Measurements from ENCODE around the gene ENOSF1. TPM values are rescaled to one million over a fixed set of nuclear protein-coding genes. Genes with fewer than 3 reads are reported as not detected.

ENOSF1 gene
- total and polyA plus RNA-seq, 3 donors from 2014 or later, result 29.2 to 119 (median 88.5) TPM

DNA sequence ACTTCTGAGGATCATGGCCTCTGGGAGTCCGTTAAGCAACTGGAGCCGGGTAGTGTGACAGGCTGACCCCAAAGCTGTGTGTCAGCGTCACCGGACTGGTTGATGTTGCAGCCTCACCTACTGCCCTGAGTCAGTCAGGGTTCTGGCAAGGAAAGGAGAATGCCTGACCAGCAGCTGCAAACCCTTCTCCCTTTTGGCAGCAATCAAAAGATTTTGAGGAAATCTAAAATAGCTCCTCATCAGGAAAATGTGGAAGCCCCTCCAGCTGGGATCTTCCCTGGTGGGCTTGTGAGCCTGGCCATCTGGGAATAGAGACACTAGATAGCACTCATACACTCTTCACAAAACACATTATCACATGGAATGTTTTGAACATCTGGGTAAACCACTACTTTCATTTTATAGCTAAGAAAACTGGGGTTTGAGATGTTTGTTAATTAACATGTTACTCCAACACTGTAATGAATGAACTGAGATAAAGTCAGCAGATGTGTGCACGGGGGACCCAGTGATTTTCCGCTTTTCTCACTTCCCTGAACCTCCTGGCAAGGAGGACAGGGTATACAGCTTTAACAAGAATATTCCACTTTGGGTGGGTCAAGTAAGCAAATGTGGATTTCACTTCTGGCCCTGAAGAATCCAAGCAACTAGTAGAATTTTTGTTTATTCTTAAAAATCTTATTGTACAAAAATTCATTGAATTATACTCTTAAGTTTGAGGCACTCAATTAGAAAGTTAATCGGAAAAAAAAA is 91.0 kb downstream of the ENOSF1 start:
- 51 to 55% methylated on average over 7 of the region's 7 CpGs for WGBS, 2 donors
- H3K4me1 ChIP-seq, result no peaks in the 10 kb centered on the region
- no peaks in the 10 kb centered on the region for H3K27me3 ChIP-seq
- H3K9me3 ChIP-seq, result no peaks in the 10 kb centered on the region
- DNase-seq, result no peak
- no peaks in the 10 kb centered on the region for H3K36me3 ChIP-seq (ENCODE audit: low read depth, missing control alignments)
- H3K4me3 ChIP-seq, result no peak overlapping the region
- TF ChIP-seq POLR2A (IDR thresholded peaks at IDR 0.05), result no peak
- no peak overlapping the region for H3K27ac ChIP-seq
- intact Hi-C loops (cut with DNase I; ENCODE audit: low total_unique reads), result loop anchor here (10.0 kb wide), 2 partner anchors 113 to 213 kb away; no protein-coding TSS in a partner anchor

Other genes with a start within 250 kb of the ENOSF1 start
- 1 to 10 TPM; 4.5 to 8.1 TPM for gene COLEC12, start 211.9 kb downstream of the ENOSF1 start, total RNA-seq
- gene COLEC12, start 211.9 kb downstream of the ENOSF1 start, polyA plus RNA-seq (ENCODE audit: insufficient read depth, low read depth, low replicate concordance), result 10.4 TPM
- gene CETN1, start 132.2 kb downstream of the ENOSF1 start, total RNA-seq, result 10 to 100 TPM; 53.3 to 70.5 TPM
- 289 TPM for gene CETN1, start 132.2 kb downstream of the ENOSF1 start, polyA plus RNA-seq (ENCODE audit: insufficient read depth, low read depth, low replicate concordance)
- gene CLUL1, start 115.6 kb downstream of the ENOSF1 start, total RNA-seq, result 10 to 100 TPM in 1 of 2 donors, 1 to 10 TPM in 1; 7.2 to 25.0 TPM
- 2.8 TPM for gene CLUL1, start 115.6 kb downstream of the ENOSF1 start, polyA plus RNA-seq (ENCODE audit: insufficient read depth, low read depth, low replicate concordance)
- 10 to 100 TPM; 22.7 to 24.4 TPM for gene TYMS, start 55.0 kb downstream of the ENOSF1 start, total RNA-seq
- gene TYMS, start 55.0 kb downstream of the ENOSF1 start, polyA plus RNA-seq (ENCODE audit: insufficient read depth, low read depth, low replicate concordance), result 136 TPM
- gene YES1, start 99.6 kb upstream of the ENOSF1 start, total RNA-seq, result 100 to 1,000 TPM; 193 to 228 TPM
- 31.8 TPM for gene YES1, start 99.6 kb upstream of the ENOSF1 start, polyA plus RNA-seq (ENCODE audit: insufficient read depth, low read depth, low replicate concordance)
- gene ADCYAP1, start 192.2 kb upstream of the ENOSF1 start, total RNA-seq, result 10 to 100 TPM in 1 of 2 donors, 1 to 10 TPM in 1; 3.2 to 10.1 TPM
- gene ADCYAP1, start 192.2 kb upstream of the ENOSF1 start, polyA plus RNA-seq (ENCODE audit: insufficient read depth, low read depth, low replicate concordance), result 3.1 TPM